Measurements from ENCODE around the gene TUBB3.

- TF ChIP-seq ISL1 (CRISPR knock-in tag; IDR thresholded peaks at IDR 0.05), result no peak
- TF ChIP-seq ZFP30 (CRISPR knock-in tag; IDR thresholded peaks at IDR 0.05), result no peak
- 0 out of 2 replicates have a peak, but pooled peaks have one; percentile 28 for TF ChIP-seq ZNF70 (CRISPR knock-in tag; IDR thresholded peaks at IDR 0.05)
- TF ChIP-seq, protein P1, sequence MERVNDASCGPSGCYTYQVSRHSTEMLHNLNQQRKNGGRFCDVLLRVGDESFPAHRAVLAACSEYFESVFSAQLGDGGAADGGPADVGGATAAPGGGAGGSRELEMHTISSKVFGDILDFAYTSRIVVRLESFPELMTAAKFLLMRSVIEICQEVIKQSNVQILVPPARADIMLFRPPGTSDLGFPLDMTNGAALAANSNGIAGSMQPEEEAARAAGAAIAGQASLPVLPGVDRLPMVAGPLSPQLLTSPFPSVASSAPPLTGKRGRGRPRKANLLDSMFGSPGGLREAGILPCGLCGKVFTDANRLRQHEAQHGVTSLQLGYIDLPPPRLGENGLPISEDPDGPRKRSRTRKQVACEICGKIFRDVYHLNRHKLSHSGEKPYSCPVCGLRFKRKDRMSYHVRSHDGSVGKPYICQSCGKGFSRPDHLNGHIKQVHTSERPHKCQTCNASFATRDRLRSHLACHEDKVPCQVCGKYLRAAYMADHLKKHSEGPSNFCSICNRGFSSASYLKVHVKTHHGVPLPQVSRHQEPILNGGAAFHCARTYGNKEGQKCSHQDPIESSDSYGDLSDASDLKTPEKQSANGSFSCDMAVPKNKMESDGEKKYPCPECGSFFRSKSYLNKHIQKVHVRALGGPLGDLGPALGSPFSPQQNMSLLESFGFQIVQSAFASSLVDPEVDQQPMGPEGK (CRISPR knock-in tag; IDR thresholded peaks at IDR 0.05; ENCODE audit: borderline replicate concordance), result no peak
- TF ChIP-seq ZC3H10 (CRISPR knock-in tag; IDR thresholded peaks at IDR 0.05), result no peak
- TF ChIP-seq ARNTL (CRISPR knock-in tag; IDR thresholded peaks at IDR 0.05; ENCODE audit: borderline replicate concordance, low read depth), result no peak
- TF ChIP-seq ESRRG (CRISPR knock-in tag; IDR thresholded peaks at IDR 0.05), result no peak
- TF ChIP-seq ZNF8 (CRISPR knock-in tag; IDR thresholded peaks at IDR 0.05), result no peak
- no peak for TF ChIP-seq CREB5 (CRISPR knock-in tag; IDR thresholded peaks at IDR 0.05; ENCODE audit: low read depth)
- TF ChIP-seq POU6F1 (CRISPR knock-in tag; IDR thresholded peaks at IDR 0.05; ENCODE audit: borderline replicate concordance, low read depth), result no peak
- no peak for TF ChIP-seq RARB (CRISPR knock-in tag; IDR thresholded peaks at IDR 0.05)
- TF ChIP-seq GLIS3 (CRISPR knock-in tag; IDR thresholded peaks at IDR 0.05), result 0 out of 2 replicates have a peak, but pooled peaks have one; percentile 32
Measured at GRCh38 chr16:89922884-89923639, at the start of gene TUBB3.
